ENCODE data around the gene OR52H1. TPM values are rescaled to one million over a fixed set of nuclear protein-coding genes. Genes with fewer than 3 reads are reported as not detected.

OR52H1 gene
- polyA plus RNA-seq, 3 donors, result not detected

DNA sequence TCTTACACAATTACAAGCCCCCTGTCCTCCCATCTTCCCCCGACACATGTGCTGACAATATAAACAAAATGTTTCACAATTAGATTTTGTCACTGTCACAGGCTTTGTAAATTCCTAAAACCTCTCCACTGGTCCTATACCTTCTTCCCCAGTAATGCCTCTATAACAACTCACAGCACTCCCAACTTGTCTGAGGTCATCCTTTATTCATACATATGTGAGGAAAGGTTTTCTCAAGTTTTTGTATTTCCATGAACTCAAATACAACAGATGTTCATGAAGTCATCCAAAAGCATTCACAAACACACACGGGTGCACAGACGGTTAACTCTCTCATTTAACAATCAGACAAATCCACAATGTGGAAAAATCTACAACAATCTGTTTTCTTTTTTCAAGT lies 1.9 kb downstream of the OR52H1 start:
- no peak for DNase-seq (ENCODE audit: extremely low read depth in 1 of 11, low read depth in 9 of 11, low spot score in 4 of 11)

DNA sequence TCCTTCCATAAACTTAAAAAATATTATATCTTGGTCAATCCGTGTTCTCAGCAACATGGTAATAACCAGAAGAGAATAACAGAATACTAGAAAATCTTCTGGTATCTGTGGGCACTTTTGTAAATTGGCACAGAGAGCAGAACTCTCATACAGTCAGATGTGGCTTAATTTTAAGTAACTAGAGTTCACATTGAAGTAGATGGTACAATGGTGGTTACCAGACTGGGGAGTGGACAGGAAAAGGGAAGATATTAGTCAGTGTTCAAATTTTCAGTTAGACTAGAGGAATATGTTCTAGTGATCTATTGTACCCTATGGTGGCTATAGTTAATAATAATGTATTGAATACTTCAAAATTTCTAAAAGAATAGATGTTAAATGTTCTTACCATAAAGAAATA lies 6.9 kb downstream of the OR52H1 start:
- no peak for DNase-seq (ENCODE audit: extremely low read depth in 1 of 11, low read depth in 9 of 11, low spot score in 4 of 11)

GRCh38 chr11:5536482-5536881 lies 11.9 kb downstream of the OR52H1 start:
- DNase-seq (ENCODE audit: extremely low read depth in 1 of 11, low read depth in 9 of 11, low spot score in 4 of 11), result no peak

GRCh38 chr11:5534046-5534445 lies 14.3 kb downstream of the OR52H1 start:
- DNase-seq (ENCODE audit: extremely low read depth in 1 of 11, low read depth in 9 of 11, low spot score in 4 of 11), result no peak

DNA sequence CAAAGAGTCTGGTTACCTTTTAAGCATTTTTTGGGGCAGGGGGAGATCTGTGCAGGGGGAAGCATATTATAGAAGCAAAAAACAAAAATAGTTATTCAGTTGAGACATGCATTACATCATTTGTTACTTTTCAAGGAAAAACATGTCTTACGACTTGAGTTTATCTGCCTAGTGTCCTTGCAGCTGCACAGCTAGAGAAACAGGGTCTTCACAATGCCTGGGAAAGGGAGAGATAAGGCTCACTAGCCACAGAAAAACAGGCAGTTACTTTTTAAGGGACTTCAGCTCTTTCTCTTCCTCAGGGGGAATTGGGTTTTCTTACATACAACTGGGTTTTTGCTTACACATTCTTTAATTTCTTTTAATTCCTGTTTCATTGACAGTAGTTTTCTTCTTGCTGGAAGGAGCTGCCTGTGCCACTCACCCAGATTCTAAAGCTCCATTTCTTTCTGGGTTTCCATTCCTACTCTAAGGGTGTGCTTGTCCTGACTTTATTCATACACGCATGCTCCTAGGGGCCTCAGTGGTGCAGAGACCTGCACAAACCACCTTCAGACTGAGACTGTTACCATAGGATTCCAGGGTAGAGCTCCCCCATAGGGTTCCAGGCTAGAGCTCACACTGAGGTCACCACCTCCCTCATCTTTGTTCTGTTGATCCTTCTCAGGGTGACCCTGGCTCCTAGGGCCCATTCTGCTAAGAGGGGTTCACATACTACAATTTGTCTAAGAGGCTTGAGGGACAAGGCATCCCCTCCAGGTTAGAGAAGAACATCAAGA lies 17.1 kb downstream of the OR52H1 start:
- no peak for DNase-seq (ENCODE audit: extremely low read depth in 1 of 11, low read depth in 9 of 11, low spot score in 4 of 11)

- no peak for DNase-seq (ENCODE audit: extremely low read depth in 1 of 11, low read depth in 9 of 11, low spot score in 4 of 11)
These were observed 19.8 kb downstream of the OR52H1 start for GRCh38 chr11:5528495-5528894.

GRCh38 chr11:5527716-5528115 lies 20.6 kb downstream of the OR52H1 start:
- DNase-seq (ENCODE audit: extremely low read depth in 1 of 11, low read depth in 9 of 11, low spot score in 4 of 11), result no peak

DNA sequence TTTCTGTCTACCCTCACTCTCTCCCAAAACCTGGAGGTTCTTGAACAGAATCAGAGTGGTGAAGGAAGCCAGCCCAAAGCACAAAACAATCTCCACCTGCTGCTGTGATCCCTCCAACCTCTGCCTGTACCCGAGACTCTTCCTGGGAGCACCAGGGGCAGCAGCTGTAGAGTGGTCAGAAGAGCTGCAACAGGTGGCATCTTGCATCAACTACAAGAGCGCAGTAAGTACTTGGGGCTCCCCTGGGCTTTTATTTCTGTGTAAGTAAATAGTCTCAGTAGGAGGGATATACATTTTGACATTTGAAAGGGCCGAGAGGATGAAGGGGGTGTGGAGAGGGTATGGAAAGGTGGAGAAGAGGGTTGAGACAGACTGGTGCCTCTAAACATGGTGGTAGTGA lies 23.6 kb downstream of the OR52H1 start:
- DNase-seq (ENCODE audit: extremely low read depth in 1 of 11, low read depth in 9 of 11, low spot score in 4 of 11), result no peak

GRCh38 chr11:5522308-5522707 lies 26.0 kb downstream of the OR52H1 start:
- DNase-seq (ENCODE audit: extremely low read depth in 1 of 11, low read depth in 9 of 11, low spot score in 4 of 11), result no peak

GRCh38 chr11:5521540-5521939 lies 26.8 kb downstream of the OR52H1 start:
- no peak for DNase-seq (ENCODE audit: extremely low read depth in 1 of 11, low read depth in 9 of 11, low spot score in 4 of 11)

- DNase-seq (ENCODE audit: extremely low read depth in 1 of 11, low read depth in 9 of 11, low spot score in 4 of 11), result no peak
These were observed 31.7 kb downstream of the OR52H1 start, which contains the start of gene UBQLNL for GRCh38 chr11:5516599-5516998. UBQLNL (minus strand) TSS chr11:5516699; CDS start chr11:5516441, 258 bp downstream.

GRCh38 chr11:5514841-5515240 lies 33.5 kb downstream of the OR52H1 start:
- DNase-seq (ENCODE audit: extremely low read depth in 1 of 11, low read depth in 9 of 11, low spot score in 4 of 11), result no peak

- DNase-seq (ENCODE audit: extremely low read depth in 1 of 11, low read depth in 9 of 11, low spot score in 4 of 11), result no peak
These were observed 38.5 kb downstream of the OR52H1 start, which contains the start of gene UBQLN3 for GRCh38 chr11:5509803-5510202. UBQLN3 (minus strand) TSS chr11:5509957; CDS start chr11:5509558, 399 bp downstream.

GRCh38 chr11:5508605-5509004 lies 39.7 kb downstream of the OR52H1 start:
- DNase-seq (ENCODE audit: extremely low read depth in 1 of 11, low read depth in 9 of 11, low spot score in 4 of 11), result no peak

DNA sequence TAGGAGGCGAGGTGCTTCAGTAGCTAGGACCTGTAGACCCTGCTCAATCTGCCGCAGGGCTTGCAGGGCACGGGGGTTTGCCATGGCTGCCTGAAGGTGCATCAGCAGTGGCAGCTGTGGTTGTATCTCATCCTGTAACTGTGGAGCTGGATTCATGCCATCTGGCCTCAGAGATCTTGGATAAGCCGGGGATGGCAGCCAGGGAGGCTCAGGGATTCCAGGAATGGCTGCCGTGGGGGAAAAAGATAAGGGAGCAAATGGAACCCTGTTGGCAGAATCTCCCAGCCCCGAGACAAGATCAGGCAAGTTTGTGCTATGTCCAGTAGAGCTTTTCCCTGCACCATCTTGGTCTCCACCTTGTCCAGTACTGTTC lies 40.4 kb downstream of the OR52H1 start:
- no peak for DNase-seq (ENCODE audit: extremely low read depth in 1 of 11, low read depth in 9 of 11, low spot score in 4 of 11)

GRCh38 chr11:5507177-5507932 lies 41.0 kb downstream of the OR52H1 start:
- no peak for DNase-seq (ENCODE audit: extremely low read depth in 1 of 11, low read depth in 9 of 11, low spot score in 4 of 11)

DNA sequence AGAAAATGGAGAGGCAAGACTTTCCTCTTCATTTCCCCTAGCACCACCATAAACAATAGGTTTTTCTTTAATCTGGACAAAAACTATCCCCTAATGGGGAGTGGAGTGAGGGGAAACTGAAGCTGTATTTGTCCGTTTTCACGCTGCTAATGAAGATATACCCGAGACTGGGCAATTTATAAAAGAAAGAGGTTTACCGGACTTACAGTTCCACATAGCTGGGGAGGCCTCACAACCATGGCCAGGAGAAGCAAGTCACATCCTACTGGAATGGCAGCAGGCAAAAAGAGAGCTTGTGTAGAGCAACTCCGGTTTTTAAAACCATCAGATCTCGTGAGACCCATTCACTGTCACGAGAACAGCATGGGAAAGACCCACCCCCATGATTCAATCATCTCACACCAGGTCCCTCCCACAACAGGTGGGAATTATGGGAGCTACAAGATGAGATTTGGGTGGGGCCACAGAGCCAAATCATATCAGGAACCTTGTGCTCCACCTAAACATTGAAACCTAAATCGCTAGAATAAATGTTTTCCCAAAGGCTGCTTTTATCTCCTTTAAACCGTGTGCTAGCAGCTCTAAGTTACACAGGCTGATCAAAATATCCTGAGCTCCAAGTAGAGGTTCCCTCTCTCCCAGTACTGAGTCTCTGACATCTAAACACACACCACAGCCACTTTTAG lies 42.8 kb downstream of the OR52H1 start:
- DNase-seq (ENCODE audit: extremely low read depth in 1 of 11, low read depth in 9 of 11, low spot score in 4 of 11), result no peak

GRCh38 chr11:5504403-5504921 lies 43.9 kb downstream of the OR52H1 start:
- DNase-seq (ENCODE audit: extremely low read depth in 1 of 11, low read depth in 9 of 11, low spot score in 4 of 11), result peak in 5 of 11 donors; percentile 2 to 15 (median 14)

- DNase-seq (ENCODE audit: extremely low read depth in 1 of 11, low read depth in 9 of 11, low spot score in 4 of 11), result no peak
These were observed 47.9 kb downstream of the OR52H1 start for GRCh38 chr11:5500393-5500801.

GRCh38 chr11:5499671-5500070 lies 48.7 kb downstream of the OR52H1 start:
- no peak for DNase-seq (ENCODE audit: extremely low read depth in 1 of 11, low read depth in 9 of 11, low spot score in 4 of 11)
